Right lung (tissue), 5 donors: ENCODE measurements around the gene TBC1D22A. TPM values are rescaled to one million over a fixed set of nuclear protein-coding genes. Genes with fewer than 3 reads are reported as not detected.

ENCODE experiments used
- DNase-seq, 2 donors: peaks; one replicate each; pipeline ENCODE4 v3.0.0-alpha.2; 2013
- polyA plus RNA-seq, 5 donors: library from polyadenylated mRNA; unstranded; fragments of 120-200 nt; gene quantifications; one replicate each; pipeline versions ENCODE4 v1.2.1 to v1.2.3, GENCODE V29; 2013; ENCODE audit warnings: inconsistent platforms in 1 of 5, low replicate concordance in 1 of 5; ENCODE audit not compliant: insufficient read length in 5 of 5, insufficient read depth in 1 of 5

TBC1D22A gene
- polyA plus RNA-seq, 5 donors = 13.9 to 17.6 (median 16.2) TPM

GRCh38 chr22:46906326-46907045 is 144.0 kb downstream of the TBC1D22A start:
- DNase-seq = no peak

GRCh38 chr22:46907241-46908215 is 145.1 kb downstream of the TBC1D22A start:
- DNase-seq = no peak

- no peak for DNase-seq
These were observed 146.2 kb downstream of the TBC1D22A start for GRCh38 chr22:46908641-46909107.

GRCh38 chr22:46909237-46910030 is 147.0 kb downstream of the TBC1D22A start:
- no peak for DNase-seq

GRCh38 chr22:46910624-46911023 is 148.2 kb downstream of the TBC1D22A start:
- no peak for DNase-seq

DNA sequence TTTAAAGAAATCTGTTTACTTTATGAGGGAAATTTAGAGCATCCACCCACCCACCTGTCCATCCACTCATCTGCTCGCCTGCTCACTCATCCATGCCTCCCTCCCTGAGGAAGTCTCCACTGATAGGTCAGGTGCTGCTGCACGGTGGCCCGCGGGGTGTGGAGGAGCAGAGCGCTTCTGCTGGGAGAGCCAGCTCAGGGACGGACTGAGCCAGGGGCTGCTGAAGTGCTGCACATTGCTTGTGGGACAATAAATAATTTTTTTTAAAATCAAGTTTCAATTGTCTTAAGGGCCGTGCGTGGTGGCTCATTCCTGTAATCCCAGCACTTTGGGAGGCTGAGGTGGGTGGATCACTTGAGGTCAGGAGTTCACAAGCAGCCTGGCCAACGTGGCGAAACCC is 148.9 kb downstream of the TBC1D22A start:
- DNase-seq = no peak

- no peak for DNase-seq
These were observed 150.9 kb downstream of the TBC1D22A start for GRCh38 chr22:46913351-46913750.

DNA sequence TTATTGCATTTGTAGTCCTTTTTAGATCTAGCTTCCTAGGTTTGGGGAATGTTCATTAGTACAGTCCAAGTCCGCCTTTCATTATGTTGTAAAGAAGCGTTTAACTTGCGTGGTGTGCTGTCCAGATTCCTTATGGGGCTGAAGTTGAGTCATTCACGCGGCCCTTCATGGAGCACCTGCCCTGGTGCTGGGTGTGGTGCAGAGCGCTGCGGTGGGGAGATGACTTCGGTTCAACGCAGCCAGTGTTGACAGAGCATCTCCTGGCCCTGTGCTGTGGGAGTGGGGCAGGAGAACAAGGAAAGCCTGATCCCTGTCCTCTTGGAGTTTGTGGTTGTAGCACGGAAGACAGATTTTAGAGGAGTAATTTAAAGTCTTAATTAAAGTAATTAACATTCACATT is 152.0 kb downstream of the TBC1D22A start:
- DNase-seq = no peak

DNA sequence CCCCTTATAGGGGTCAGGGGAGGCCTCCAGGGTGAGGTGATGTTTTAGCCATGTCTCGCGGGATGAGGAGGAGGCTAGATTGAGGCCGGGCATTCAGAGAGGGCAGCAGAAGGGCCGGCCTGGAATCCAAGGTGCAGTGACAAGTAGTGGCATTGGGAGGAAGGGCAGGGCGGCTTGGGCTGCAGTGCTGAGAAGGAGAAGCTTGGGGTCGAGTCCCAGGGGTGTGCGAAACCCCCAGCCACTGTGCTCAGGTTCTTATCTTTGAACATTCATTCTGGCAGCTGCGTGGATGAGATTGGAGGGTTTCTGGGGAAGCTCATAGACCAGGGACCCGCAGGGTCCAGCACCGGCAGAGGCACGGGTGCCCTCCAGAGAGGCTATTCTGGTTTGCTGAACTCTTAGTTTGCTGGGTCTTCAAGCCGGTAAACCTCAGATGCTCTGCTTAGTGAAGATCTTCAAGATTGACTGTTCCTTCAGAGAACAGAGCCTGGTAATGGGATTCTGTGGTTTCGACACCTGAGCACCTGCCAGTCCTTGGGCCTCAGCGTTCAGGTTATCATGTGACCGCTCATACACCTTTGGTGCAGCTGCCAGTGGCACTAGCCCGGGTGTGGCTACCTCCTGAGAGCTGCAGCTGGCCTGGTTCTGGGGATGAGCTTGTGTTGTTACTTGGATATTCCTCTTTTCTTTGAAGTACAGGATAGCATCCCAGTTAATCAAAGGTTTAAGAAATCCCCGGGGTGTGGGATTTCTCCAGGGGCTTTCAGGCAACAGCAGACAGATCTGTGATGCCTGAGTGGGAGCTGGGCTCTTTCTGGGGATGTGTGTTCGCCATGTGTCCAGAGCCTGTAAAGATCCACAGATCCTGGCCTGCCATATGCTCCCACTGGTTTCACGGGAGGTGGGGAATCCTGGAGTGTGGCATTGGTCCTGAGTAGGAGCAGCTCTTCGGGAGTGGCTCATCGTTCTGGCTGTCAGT is 152.8 kb downstream of the TBC1D22A start:
- DNase-seq = no peak

GRCh38 chr22:46915950-46916730 is 153.7 kb downstream of the TBC1D22A start:
- no peak for DNase-seq

GRCh38 chr22:46916886-46917770 is 154.7 kb downstream of the TBC1D22A start:
- no peak for DNase-seq

- no peak for DNase-seq
These were observed 155.3 kb downstream of the TBC1D22A start for GRCh38 chr22:46917771-46918101.

GRCh38 chr22:46918197-46918596 is 155.7 kb downstream of the TBC1D22A start:
- DNase-seq = no peak

DNA sequence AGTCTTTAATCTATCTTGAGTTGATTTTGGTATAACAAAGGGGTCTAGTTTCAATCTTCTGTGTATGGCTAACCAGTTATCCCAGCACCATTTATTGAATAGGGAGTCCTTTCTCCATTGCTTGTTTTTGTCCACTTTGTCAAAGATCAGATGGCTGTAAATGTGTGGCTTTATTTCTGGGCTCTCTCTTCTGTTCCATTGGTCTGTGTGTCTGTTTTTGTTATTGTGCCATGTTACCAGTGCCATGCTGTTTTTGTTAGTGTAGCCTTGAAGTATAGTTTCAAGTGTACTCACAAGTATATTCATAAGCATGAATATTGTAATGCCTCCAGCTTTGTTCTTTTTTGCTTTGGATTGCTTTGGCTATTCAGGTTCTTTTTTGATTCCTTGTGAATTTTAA is 159.6 kb downstream of the TBC1D22A start:
- DNase-seq = no peak

GRCh38 chr22:46923394-46923793 is 160.9 kb downstream of the TBC1D22A start:
- DNase-seq = no peak

GRCh38 chr22:46925818-46926217 is 163.4 kb downstream of the TBC1D22A start:
- DNase-seq = no peak

DNA sequence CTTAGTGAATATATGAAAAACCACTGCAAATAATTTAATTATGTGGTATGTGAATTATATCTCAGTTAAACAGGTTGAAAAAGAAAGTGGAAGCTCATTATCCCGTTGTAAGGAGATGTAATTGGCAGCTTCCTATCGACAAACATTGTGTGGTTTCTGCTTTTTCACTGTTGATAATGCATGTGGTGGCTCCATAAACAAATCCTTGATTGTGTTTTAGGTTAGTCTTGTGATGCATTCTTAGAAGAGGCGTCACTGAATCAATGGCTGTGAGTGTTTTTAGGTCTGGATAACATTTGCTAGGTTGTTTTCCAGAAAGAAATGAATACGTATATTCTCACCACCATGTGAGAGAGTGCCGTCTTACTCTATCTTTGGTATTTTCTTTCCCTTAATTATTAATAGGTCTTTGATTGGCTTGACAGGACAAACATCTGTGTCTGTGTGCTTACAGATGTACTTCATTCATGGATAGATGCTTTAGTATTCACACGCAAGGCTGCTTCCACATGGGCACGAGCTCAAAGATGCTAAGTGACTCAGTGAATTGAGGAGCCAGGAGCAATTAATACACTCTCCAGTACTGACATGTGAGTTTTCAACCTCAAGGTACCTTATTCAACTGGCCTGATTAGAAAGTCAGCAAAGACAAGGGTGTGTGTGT is 166.7 kb downstream of the TBC1D22A start:
- DNase-seq = no peak

GRCh38 chr22:46929710-46930204 is 167.3 kb downstream of the TBC1D22A start:
- no peak for DNase-seq
